Stimulated activated CD4-positive, alpha-beta T cell treated with anti-CD3 and anti-CD28 coated beads, Interleukin-4, amount 100 ng/mL, for 48 hours (primary cell): Measurements from ENCODE around the gene HIPK3.
"Not testable (repeated sequence)": the region's sequence is repeated elsewhere in the genome, so short reads cannot be mapped to it uniquely, and the experiment has no call there.

Experiments used
- DNase-seq, 2 donors: peaks; one replicate each; pipeline ENCODE4 v3.0.0-alpha.2; 2020; ENCODE audit warnings: low read depth in 2 of 2

The HIPK3 gene

DNA sequence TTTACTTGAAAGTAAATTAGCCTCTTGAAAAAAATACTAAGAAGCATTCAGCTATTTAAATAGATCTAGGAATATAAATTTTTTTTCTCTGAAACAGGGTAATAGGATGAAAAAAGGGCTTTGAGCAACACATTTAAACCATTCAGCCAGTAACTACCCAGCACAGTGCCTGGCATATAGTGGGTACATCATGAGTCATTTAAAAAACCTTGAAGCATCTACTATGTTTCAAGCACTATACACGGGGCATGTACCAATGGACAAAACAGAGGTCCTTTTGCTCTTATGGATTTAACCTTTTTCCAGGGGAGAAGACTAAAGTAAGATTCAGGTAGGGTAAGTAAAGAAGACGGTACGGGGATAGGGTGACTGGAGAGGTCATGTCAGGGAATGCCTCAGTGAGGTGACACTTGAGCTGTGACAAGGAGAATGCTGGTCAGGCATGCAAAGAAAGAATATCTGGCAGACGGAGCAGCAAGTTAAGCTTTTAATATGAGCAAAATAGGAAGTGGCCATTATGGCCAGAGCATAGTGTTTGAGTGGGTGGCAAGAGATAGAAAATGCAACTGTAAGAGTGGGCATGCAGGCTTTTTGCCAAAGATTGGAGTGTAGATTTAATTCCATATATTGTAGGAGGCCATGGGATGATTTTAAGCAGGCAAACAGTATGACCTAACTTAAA lies 101.1 kb downstream of the HIPK3 start:
- no peak for DNase-seq

DNA sequence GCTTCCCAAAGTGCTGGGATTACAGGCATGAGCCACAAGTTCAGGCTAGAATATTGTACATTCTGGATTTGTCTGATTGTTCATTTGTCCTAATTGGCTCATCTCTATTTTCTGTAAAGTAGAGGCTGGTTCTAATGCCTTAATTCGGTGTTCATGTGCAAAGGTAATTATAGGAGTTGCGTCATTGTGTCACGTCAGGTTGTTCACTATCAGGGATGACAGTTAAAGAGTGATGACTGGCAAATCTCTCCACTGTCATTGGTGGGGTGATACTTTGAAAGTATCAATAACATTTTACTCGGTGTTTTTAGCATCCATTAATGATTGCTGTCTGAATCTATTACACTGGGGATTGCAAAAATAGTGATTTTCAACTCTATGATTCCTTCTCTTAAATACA lies 103.5 kb downstream of the HIPK3 start:
- no peak for DNase-seq

DNA sequence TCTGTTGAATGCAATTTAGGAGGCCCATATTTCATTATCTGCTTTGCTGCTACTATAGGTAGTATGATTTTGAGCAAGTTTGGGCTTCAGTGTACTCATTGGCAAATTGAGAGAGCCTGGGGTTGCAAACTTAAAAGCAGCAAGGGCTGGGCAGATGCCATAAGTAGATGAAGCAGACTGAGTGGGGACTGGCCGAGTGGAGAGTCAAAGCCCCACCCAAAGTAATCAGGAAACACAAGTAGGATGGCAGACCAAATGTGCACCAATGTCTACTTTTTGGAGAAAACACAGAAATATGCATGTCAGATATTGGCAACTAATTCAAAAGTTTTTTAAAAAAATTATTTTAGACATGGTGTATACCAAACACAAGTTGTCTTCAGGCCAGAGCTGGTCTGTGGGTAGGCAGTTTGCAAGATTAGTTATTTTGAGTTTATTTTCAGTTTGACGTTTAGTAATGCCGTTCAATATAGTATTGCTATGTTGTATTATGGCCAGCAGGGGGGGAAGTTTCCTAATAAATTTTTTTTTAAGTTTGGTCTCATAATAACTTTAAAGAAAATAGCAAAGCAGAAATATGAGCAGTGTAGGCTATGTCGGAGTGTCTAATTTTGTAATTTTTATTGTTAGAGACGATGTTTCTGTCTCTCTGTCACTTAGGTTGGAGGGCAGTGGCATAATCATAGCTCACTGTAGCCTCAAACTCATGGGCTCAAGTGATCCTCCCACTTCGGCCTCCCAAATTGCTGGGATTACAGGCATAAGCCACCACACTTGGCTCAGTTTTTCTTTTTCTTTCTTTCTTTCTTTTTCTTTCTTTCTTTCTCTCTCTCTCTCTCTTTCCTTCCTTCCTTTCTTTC lies 105.1 kb downstream of the HIPK3 start:
- no peak for DNase-seq

DNA sequence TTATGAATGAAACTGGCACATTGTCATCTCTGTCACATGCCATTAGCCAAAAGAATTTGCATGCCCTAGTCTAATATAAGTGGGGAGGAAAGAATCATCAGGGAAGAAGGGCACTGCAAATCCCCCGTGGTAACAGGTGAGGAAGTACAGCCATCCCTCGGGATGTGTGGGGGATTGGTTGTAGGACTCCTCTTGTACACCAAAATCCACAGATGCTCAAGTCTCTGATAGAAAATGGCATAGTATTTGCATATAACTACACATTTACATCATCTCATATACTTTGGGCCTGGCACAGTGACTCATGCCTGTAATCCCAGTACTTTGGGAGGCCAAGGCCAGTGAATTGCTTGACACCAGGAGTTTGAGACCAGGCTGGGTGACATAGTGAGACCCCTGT lies 109.7 kb downstream of the HIPK3 start:
- no peak for DNase-seq

DNA sequence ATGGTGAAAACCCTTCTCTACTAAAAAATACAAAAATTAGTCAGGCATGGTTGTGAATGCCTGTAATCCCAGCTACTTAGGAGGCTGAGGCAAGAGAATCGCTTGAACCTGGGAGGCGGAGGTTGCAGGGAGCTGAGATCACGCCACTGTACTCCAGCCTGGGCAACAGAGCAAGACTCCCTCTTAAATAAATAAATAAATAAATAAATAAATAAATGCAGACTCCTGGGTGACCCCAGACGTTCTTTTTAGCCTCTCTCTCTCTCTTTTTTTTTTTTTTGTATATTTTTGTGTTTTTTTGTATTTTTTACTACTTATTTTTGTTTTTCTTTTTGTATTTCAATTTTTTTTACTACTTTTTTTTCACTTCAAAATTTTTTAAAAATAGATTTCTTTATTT lies 111.3 kb downstream of the HIPK3 start:
- not testable (repeated sequence) for DNase-seq

DNA sequence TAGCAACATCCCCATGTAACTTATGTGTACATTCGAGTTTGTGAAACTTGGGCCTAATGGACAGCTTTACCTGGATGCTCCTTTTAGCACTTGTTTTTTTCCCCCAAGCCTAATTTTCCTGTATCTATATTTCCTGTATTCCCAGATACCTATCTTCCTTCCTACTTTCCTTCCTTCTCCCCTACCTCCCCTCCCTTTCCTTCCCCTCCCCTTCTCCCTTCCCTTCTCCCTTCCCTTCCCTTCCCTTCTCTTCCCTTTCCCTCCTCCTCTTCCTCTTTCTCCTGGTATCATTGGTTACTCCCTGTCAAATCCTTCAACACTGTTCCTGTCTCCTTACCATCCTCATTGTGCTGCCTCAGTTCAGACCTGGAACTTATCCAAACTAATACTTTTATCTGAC lies 111.8 kb downstream of the HIPK3 start:
- DNase-seq: no peak

DNA sequence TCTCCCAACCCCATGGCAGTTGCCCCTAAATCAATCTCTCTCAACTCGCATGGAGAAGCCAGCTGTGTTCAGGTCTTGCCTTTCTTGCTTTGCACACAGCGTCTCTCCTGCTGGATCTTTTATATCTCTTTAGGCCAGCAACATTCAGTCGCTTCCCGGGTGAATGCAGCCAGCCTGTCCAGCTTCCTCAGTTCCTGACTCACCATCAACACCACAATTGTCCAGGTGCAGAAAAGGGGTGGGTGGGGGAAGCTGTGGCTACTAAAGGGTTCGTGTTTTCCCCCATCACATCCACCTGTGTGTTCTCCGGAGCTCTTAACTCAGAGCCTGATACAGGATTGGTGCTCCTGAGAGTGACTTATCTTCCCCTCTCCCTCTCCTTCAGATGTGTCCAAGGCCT lies 116.5 kb downstream of the HIPK3 start:
- DNase-seq: no peak

DNA sequence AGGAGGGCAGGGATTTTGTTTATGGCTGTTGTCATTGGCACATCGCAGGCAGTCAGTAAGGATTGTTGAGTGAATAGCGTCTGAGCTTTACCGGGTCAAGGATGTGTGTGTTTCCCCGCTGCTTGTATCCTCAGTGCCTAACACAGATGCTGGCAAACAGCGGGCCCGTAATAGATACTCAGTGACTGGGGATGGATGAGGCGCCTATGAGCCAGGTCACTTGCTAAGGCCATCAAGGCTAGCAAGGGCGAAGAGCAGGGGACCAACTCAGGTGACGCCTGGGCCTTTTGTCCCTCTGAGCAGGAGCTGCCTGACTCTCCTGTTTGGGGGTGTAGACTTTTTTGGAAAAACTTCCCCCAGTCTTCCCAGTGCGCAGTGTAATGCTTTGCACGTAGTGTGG lies 118.1 kb downstream of the HIPK3 start:
- DNase-seq: no peak

DNA sequence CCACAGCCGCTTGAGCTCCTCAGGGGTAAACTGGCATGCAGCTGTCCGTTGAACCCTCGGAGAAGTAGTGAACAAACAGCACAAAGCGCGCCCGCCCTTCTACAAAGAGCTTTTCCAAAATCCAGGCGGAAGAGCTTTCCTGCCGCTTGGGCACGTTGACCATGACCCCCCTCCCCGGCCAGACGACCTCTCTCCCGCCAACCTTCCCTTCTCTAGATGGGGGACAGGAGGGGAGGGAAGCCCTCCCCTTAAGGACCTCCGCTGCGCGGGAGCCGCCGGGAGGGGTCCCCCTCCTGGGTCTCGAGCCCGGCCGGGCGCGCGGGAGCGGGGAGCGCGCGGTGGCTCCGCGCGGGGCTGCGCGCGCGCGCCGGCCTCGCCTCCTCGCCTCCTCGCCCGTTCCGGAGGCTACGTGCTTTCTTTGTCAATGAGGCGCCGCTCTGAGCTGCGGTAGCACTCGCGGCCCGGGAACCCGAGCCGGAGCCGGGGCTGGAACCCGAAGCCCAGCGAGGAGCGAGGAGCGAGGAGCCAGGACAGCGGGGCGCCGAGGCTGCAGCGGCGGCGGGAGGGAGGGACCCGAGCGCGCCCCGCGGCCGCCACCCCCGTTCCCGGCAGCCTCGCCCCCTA lies 118.6 kb downstream of the HIPK3 start, which contains the start of gene KIAA1549L:
Gene KIAA1549L, plus strand, starts transcription at position 421 of the 624 bp plus-strand sequence.
- DNase-seq: no peak

DNA sequence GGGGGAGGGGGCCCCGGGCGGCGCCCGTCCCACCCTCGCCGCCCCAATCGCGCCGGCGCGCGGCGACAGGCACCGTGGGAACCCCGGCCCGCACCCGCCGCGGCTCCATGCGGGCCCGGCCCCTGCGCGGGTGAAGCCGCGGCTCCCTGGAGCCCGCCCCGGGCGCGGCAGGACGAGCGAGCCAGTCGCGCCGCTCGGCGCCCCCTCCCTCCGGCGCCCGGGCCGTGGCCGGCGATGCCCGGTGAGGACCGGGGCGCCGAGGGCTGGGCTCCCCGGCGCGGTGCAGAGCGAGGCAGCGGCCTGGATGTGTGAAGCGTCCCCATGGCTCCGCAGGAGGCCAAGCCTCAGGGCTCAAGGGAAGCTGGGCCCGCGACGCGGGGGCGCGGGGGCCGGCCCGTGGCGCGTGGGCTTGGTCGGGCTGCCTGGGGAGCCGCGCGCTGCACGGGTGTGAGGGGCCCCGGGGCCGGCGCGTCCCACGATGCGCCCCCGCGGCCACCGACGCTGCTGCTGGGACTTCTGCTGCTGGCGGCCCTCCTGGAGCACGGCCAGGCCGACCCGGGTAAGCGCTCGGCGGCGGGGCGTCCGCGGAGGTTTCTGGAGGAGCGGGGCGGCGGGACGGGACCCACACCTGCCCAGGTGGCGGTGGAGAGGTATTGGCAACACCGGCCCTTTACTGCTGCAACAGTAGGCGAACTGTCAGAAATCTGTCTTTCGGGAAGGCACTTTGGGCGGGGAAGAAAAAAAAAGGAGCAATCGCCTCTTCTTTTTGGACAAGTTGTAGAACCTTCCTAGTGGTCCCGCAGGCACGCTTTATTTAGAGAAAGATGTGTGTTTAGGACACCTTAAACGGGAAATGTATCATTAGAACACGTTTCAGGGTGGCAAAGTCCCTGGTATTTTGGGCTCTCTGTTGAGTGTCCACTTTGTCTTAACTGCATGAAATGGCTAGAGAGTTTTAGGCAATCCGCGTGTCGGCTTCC lies 119.4 kb downstream of the HIPK3 start:
- no peak for DNase-seq

DNA sequence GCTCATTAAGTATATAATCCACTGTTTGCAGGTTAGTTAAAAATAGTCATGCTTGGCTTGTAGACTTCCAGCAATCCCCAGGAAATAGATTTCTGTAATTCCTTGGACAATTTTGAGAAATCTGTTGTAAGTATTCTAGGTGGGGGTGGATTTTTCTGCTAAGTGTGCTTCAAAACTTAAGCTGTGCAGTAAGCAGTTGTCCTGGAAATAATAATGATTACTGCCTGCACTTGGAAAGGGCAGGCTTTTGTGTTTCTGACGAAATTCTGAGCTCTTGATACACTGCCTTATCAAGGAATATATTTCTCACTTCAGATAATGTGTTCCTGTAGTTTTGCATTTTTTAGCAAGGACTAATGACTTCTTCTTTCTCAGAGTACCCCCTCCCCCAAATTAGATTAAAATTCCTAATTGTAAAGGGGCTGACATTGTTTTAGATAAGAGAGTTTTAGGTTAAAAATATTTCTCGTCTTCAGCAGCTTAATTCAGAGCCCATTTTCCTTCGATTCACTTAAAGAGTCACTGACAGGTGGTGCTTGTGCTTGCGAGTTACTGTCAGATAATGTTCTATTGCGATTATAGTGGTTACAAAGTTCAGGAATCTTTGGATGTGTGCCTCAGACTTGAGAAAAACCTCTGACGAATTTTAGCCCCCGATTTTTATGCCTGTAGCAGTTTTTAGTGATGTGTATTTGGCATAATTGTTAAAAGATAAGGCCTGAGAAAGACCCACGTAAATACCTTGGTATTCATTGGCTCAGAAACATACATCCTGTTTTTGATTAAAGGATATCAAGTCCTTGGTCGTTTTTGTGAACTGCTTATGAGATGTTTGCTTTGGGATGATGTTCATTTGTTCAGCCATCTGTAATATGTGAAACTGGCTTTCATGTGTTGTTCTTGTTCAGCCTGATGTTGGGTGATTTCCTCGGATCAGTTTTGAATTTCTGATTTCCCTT lies 120.5 kb downstream of the HIPK3 start:
- DNase-seq: no peak

DNA sequence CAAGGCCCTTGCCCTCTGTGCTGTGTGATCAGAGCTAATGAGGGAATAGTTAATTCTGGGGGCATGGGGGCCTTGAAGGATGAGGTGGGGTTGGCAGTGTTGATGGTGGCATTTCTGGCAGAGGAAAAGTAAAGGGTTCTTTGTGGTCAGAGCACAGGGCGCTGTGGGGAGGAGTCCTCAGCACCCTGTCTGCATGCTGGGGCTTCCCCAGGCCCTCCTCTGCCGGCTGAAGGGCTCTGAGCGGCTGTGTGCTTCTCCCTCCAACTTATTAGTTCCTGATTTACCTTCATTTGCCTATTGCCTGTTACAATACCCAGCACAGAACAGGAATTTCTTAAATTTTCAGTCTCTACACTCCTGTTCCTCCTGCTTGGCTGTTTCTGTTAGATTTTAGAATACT lies 122.8 kb downstream of the HIPK3 start:
- DNase-seq: no peak

DNA sequence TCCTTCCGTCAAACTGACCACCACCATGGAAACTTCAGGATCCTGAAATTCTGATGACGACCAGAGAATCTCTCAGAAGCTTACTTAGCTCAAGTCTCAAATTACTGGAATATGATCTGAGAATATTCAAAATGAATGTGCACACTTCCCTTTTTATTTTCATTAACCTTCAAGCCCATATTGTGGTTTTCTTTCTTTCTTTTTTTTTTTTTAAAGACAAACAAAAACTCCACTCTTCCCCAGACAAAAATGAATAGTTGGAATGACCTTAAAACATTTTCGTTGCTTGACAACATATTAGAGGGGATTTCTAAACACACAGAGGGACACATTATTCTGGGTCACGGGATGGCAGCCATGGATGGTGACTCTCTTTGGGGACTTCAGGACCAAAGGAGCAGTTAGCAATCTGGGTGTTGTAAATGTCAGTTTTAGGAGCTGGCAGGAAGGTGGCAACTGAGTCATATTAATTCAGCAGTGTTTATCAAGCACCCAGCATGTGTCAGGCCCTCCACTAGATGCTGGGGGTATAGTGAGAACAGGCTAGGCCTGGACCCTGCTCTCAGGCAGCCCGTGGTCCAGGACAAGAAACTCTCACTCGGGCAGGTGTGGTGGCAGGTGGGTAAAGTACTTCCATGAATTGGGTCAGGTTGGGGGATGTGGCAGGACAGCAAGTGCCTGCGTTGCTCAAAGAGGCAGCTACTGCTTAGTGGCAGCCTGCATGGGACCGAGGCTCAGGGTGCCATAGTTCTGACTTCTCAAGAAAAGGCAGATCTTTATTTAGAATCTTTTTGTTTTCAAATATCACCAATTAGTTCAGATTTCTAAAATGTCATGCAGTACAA lies 126.1 kb downstream of the HIPK3 start:
- DNase-seq: no peak

DNA sequence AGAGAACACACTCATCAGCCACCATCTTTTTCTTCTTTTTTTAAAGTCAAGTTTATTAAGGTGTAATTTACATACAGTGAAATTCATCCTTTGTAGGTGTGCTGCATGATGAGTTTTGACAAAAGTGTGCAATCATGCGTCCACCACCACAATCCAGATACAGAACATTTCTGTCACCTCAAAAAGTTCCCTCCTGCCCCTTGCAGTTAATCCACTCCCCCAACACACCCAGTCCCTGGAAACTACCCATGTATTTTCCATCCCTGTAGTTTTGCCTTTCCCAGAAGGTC lies 126.7 kb downstream of the HIPK3 start:
- no peak for DNase-seq

DNA sequence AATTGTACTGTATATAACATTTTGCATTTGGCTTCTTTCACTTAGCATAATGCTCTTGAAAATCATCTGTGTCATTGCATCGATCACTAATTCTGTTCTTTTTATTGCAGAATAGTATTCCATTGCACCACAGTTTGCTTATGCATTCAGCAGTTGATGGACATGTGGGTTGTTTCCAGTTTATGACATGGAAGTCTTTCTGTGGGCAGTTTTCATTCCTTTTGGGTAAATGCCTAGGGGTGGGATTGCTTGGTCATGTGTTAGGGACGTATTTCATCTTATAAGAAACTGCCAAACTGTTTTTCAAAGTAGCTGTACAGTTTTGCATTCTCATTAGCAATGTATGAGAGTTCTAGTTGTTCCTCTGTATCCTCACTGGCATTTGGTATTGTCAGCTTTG lies 127.0 kb downstream of the HIPK3 start:
- DNase-seq: no peak

DNA sequence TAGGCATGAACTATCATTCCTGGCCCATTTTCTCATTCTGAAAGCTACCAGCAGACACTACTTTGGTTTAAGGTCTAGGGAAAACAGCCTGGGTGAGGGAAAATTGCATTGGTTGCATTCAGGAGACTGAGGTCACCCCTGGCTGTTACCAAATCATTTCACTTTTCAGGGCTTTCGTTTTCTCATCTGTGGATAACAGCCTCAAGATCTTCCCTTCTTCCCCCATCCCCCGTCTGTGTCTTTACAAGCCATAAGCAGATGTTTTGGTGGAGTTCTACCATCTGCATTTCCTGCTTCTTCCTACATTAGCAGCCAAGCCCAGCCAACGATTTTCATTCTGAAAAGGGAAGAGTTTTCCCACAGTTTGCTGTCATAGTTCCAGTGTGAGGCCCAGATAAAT lies 130.4 kb downstream of the HIPK3 start:
- DNase-seq: no peak

DNA sequence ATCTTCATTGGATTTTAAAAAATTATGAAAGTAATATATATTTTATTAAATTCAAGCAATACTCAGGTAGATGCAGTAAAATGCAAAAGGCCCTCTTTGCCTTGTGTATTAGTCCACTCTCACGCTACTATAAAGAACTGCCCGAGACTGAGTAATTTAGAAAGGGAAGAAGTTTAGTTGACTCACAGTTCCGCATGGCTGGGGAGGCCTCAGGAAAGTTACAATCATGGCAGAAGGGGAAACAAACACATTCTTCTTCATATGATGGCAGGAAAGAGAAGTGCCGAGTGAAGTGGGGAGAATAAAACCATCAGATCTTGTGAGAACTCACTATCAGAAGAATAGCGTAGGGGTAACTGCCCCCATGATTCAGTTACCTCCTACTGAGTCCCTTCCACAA lies 130.8 kb downstream of the HIPK3 start:
- no peak for DNase-seq

DNA sequence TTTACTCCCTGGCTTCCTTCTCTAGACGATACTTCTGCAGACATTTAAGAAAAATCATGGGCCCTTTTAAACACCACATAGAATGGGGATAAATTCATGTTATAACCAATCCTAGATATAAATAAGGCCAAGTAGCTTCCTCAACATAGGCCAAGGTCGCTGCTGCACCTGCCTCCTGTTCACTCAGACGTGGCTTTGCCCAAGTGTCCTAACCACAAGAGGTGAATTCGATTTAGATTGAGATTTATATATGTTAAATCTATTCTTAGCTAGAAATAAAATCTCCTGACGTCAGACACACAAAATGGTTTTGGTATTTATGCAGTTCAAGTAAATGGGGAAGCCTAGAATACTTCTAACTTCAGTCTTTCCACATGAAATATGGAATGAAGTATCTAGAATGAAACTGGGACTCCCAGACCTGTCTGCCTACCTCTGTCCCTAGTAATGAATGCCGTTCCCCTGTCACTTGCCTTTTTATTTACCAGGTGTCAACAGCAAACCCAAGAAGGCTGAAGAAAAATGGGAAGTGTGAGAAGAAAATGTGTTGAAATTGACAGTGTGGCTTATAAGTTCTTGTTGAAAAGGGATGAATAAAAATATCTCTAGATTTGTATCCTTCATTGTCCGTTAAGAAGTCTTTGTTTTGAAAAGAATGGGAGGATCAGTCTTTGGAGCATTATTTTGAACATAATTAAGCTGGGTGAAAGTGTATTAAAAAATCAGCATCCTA lies 131.8 kb downstream of the HIPK3 start:
- no peak for DNase-seq

DNA sequence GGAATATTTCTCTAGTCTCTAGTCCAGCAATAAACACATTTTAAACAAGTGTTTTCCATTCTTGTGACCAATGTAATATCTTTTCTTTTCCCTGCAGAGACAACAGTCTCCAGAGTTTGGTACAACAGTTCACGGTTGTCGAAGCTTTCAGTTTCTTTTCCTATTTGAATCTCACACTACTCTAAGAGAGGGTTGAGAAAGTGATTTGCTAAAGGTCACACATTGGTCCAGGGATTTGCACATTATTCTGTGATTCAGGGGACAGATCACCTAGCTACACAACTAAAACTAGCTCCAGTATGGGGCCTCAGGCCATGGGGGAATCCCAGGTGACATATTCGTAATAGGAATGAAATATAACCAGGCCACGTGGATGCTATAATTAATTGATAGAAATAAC lies 132.5 kb downstream of the HIPK3 start:
- DNase-seq: no peak
